Measurements from ENCODE around the gene FZD7.

DNA sequence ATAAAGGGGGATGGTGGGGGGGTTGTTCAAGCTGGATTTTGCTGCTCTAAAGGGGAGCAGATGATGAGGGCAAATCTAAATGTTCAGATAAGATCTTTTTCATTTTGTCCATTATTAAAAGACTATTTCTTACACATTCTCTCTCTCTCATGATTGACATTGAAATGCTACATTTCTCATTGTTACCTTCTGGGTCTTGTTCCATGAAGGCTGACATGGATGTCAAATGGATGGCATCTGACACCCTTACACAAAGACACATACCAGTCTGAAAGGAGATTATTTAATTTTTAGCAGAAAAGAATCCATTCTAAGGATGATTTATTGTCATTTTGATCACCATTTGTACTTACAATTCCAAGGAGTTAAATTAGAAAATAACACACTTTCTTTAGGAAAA, 11.1 kb downstream of the FZD7 start:
- TF ChIP-seq, protein P1, sequence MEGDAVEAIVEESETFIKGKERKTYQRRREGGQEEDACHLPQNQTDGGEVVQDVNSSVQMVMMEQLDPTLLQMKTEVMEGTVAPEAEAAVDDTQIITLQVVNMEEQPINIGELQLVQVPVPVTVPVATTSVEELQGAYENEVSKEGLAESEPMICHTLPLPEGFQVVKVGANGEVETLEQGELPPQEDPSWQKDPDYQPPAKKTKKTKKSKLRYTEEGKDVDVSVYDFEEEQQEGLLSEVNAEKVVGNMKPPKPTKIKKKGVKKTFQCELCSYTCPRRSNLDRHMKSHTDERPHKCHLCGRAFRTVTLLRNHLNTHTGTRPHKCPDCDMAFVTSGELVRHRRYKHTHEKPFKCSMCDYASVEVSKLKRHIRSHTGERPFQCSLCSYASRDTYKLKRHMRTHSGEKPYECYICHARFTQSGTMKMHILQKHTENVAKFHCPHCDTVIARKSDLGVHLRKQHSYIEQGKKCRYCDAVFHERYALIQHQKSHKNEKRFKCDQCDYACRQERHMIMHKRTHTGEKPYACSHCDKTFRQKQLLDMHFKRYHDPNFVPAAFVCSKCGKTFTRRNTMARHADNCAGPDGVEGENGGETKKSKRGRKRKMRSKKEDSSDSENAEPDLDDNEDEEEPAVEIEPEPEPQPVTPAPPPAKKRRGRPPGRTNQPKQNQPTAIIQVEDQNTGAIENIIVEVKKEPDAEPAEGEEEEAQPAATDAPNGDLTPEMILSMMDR (IDR thresholded peaks at IDR 0.05; ENCODE audit: control extremely low read depth in 1 of 3, insufficient read depth in 1 of 3, low read depth in 1 of 3, low read length in 3 of 3): no peak
- TF ChIP-seq ZNF274 (IDR thresholded peaks at IDR 0.05; ENCODE audit: borderline replicate concordance, extremely low read depth, low read length) (no peak), CBX8 (IDR thresholded peaks at IDR 0.05; ENCODE audit: borderline replicate concordance, low read depth, low read length) (no peak), EZH2 (IDR thresholded peaks at IDR 0.05; ENCODE audit: low read depth, low read length, severe bottlenecking) (no peak)

All from H1 (cell line).